HepG2 (cell line): ENCODE measurements around the gene UNG. TPM values are rescaled to one million over a fixed set of nuclear protein-coding genes. Genes with fewer than 3 reads are reported as not detected.

Experiments used
- ATAC-seq: fragments of 200-7000 bp; cut with Tn5 transposase; 3 replicates; pipeline ENCODE4 v1.9.1; 2020; ENCODE audit warnings: mild to moderate bottlenecking, moderate library complexity
- BruUV-seq: library from RNA; stranded (reverse); fragments of 400-500 nt; replicated peaks from 2 replicates; lab custom pipeline; 2021; lab: Mats Ljungman, UMichigan
- CTCF ChIA-PET: fragments of 300-600 bp; formaldehyde crosslinking; extraction: SDS; loops from one replicate; lab custom pipeline; 2021; ENCODE audit warnings: low total read pairs, inconsistent platforms, low intra/inter-chr PET ratio; lab: Yijun Ruan, JAX
- POLR2A ChIA-PET: fragments of 350-600 bp; sonication (Branson Sonifier 250); formaldehyde crosslinking; loops from one replicate; lab custom pipeline; 2020; ENCODE audit warnings: antibody characterized with exemption, inconsistent platforms; lab: Yijun Ruan, JAX
- DNase-seq: peaks from one replicate; pipeline ENCODE4 v3.0.0-alpha.2; 2015; ENCODE audit warnings: low spot score
- FAIRE-seq: peaks from 3 replicates; lab custom pipeline; 2011; peaks lifted over from hg19 to GRCh38; lab: Jason Lieb, UNC
- H2AFZ ChIP-seq: one replicate; pipeline ENCODE4 v1.6.1; 2011; ENCODE audit warnings: low read length, inconsistent platforms
- H3K27ac ChIP-seq: fragments of 300-600 bp; 3 replicates; pipeline ENCODE4 v1.8.0; 2011; ENCODE audit warnings: mixed run types, mild to moderate bottlenecking, mixed read lengths, low read length, inconsistent platforms; ENCODE audit not compliant: insufficient read depth; ENCODE audit errors: extremely low read length
- H3K27me3 ChIP-seq, 2 experiments: fragments of 200-600 bp in 1 of 2; 2 replicates in 1 of 2; 3 replicates in 1 of 2; pipeline versions ENCODE4 v1.6.0 to v1.8.0; 2011; ENCODE audit warnings: low read length in 2 of 2, mild to moderate bottlenecking in 2 of 2, moderate library complexity in 2 of 2, inconsistent platforms in 1 of 2; ENCODE audit not compliant: insufficient read depth in 2 of 2, control insufficient read depth in 1 of 2
- H3K36me3 ChIP-seq, 2 experiments: fragments of 200-600 bp in 1 of 2; replicated peaks in 1 of 2; 2 replicates in 1 of 2; 3 replicates in 1 of 2; pipeline versions ENCODE4 v1.5.1 to v1.8.0; 2011; ENCODE audit warnings: low read length in 2 of 2, inconsistent platforms in 1 of 2; ENCODE audit not compliant: insufficient read depth in 2 of 2, control insufficient read depth in 1 of 2
- H3K4me1 ChIP-seq: 2 replicates; pipeline ENCODE4 v1.5.1; 2012; ENCODE audit warnings: low read length, inconsistent platforms; ENCODE audit not compliant: insufficient read depth
- H3K4me2 ChIP-seq: 2 replicates; pipeline ENCODE4 v1.6.0; 2011; ENCODE audit warnings: low read depth, low read length, inconsistent platforms
- H3K4me3 ChIP-seq, 3 experiments: fragments of 200-600 bp in 1 of 3; sonication (generic), shearing (Covaris generic) in 1 of 3; replicated peaks in 1 of 3; 2 replicates each; pipeline ENCODE4 v1.5.1; 2011 to 2016; ENCODE audit warnings: low read length in 3 of 3, inconsistent platforms in 2 of 3, low read depth in 2 of 3, mild to moderate bottlenecking in 2 of 3, control low read depth in 1 of 3, mixed read lengths in 1 of 3; ENCODE audit not compliant: insufficient read depth in 1 of 3
- H3K79me2 ChIP-seq: one replicate; pipeline ENCODE4 v1.6.1; 2011; ENCODE audit warnings: low read length, inconsistent platforms; ENCODE audit not compliant: insufficient read depth
- H3K9ac ChIP-seq: 2 replicates; pipeline ENCODE4 v1.6.0; 2011; ENCODE audit warnings: mild to moderate bottlenecking, low read depth, low read length, inconsistent platforms; ENCODE audit not compliant: insufficient read depth
- H3K9me3 ChIP-seq: 2 replicates; pipeline ENCODE4 v1.5.1; 2012; ENCODE audit warnings: mild to moderate bottlenecking, low read length
- H4K20me1 ChIP-seq: 2 replicates; pipeline ENCODE4 v1.6.0; 2011; ENCODE audit warnings: inconsistent platforms, mild to moderate bottlenecking, low read length, moderate library complexity; ENCODE audit not compliant: insufficient read depth
- ATF3 ChIP-seq: sonication (generic); formaldehyde crosslinking; IDR thresholded peaks from 2 replicates; pipeline ENCODE4 v1.4.0; 2020; ENCODE audit warnings: missing genetic modification reagents
- CEBPB ChIP-seq: IDR thresholded peaks from 2 replicates; pipeline ENCODE4 v1.6.1; 2011; ENCODE audit warnings: low read depth, low read length, improper control_type of control experiment, borderline replicate concordance
- KAT7 ChIP-seq: IDR thresholded peaks from 2 replicates; pipeline ENCODE4 v1.6.1; 2018; ENCODE audit warnings: borderline replicate concordance, missing compliant biosample characterization
- MAFK ChIP-seq, 2 experiments: IDR thresholded peaks in 1 of 2; conservative IDR thresholded peaks in 1 of 2; 2 replicates each; pipeline ENCODE4 v1.6.1; 2011; ENCODE audit warnings: improper control_type of control experiment in 2 of 2, low read length in 2 of 2
- PLRG1 ChIP-seq: fragments of 450-650 bp; conservative IDR thresholded peaks from 2 replicates; pipeline ENCODE4 v1.6.1; 2016
- RBM39 ChIP-seq: fragments of 200-400 bp; formaldehyde crosslinking; IDR thresholded peaks from one replicate; pipeline ENCODE4 v1.6.1; 2018; ENCODE audit warnings: antibody characterized with exemption, mild to moderate bottlenecking, low read depth, low read length; ENCODE audit not compliant: poor library complexity, severe bottlenecking
- RFX5 ChIP-seq: IDR thresholded peaks from 2 replicates; pipeline ENCODE4 v1.6.1; 2011; ENCODE audit warnings: low read depth, low read length, improper control_type of control experiment
- SMAD3 ChIP-seq: sonication (generic); formaldehyde crosslinking; IDR thresholded peaks from 2 replicates; pipeline ENCODE4 v1.4.0; 2020; ENCODE audit warnings: missing genetic modification reagents
- SOX5 ChIP-seq: IDR thresholded peaks from 2 replicates; pipeline ENCODE4 v1.6.1; 2016; ENCODE audit warnings: borderline replicate concordance
- SUZ12 ChIP-seq: fragments of 150-350 bp; IDR thresholded peaks from 2 replicates; pipeline ENCODE4 v1.6.1; 2014; ENCODE audit warnings: low read depth, low read length
- TCF7L2 ChIP-seq: IDR thresholded peaks from 2 replicates; pipeline ENCODE4 v1.6.1; 2011; ENCODE audit warnings: mild to moderate bottlenecking, low read depth, low read length, moderate library complexity
- TRAFD1 ChIP-seq: sonication (generic); formaldehyde crosslinking; IDR thresholded peaks from 2 replicates; pipeline ENCODE4 v1.5.1; 2020; ENCODE audit warnings: missing genetic modification reagents, mild to moderate bottlenecking, borderline replicate concordance
- ZBTB37 ChIP-seq: sonication (generic); formaldehyde crosslinking; IDR thresholded peaks from 2 replicates; pipeline ENCODE4 v1.4.0; 2020; ENCODE audit warnings: mild to moderate bottlenecking, missing genetic modification reagents
- ZFP36L2 ChIP-seq: sonication (generic); formaldehyde crosslinking; IDR thresholded peaks from 2 replicates; pipeline ENCODE4 v1.4.0; 2020; ENCODE audit warnings: missing genetic modification reagents
- ZFP90 ChIP-seq: sonication (generic); formaldehyde crosslinking; IDR thresholded peaks from 2 replicates; pipeline ENCODE4 v1.8.0; 2022; ENCODE audit warnings: missing genetic modification reagents, mild to moderate bottlenecking, inconsistent platforms, borderline replicate concordance
- ZGPAT ChIP-seq: IDR thresholded peaks from 2 replicates; pipeline ENCODE4 v1.6.1; 2016; ENCODE audit warnings: mild to moderate bottlenecking
- ZNF180 ChIP-seq: sonication (generic); formaldehyde crosslinking; IDR thresholded peaks from 2 replicates; pipeline ENCODE4 v1.4.0; 2020; ENCODE audit warnings: low read depth, missing genetic modification reagents, borderline replicate concordance
- ZNF382 ChIP-seq: sonication (generic); formaldehyde crosslinking; IDR thresholded peaks from 2 replicates; pipeline ENCODE4 v1.5.0; 2020; ENCODE audit warnings: missing genetic modification reagents, mild to moderate bottlenecking, borderline replicate concordance
- ZNF484 ChIP-seq: sonication (generic); formaldehyde crosslinking; IDR thresholded peaks from 2 replicates; pipeline ENCODE4 v1.5.1; 2020; ENCODE audit warnings: mild to moderate bottlenecking, low read depth, missing genetic modification reagents, borderline replicate concordance
- ZNF496 ChIP-seq: sonication (generic); formaldehyde crosslinking; IDR thresholded peaks from 2 replicates; pipeline ENCODE4 v1.8.1; 2023; ENCODE audit warnings: mild to moderate bottlenecking, moderate library complexity, missing genetic modification reagents; ENCODE audit not compliant: insufficient replicate concordance
- WGBS: methylation state at CpG from one replicate; pipeline ENCODE4 v1.1.6; 2017; ENCODE audit warnings: low lambda C conversion rate; 5-methylcytosine and 5-hydroxymethylcytosine counted together
- in situ Hi-C: cut with HindIII; loops from 2 replicates; pipeline ENCODE4 v1.10.0; 2017; ENCODE audit warnings: low pct_unique_long_range_greater_than_20kb; ENCODE audit not compliant: extremely low pct_ligation_motif_present
- intact Hi-C: fragments of 100-400 bp; cut with micrococcal nuclease; formaldehyde crosslinking; loops from one replicate; pipeline ENCODE4 v1.10.0; 2022; ENCODE audit not compliant: unreplicated experiment
- polyA plus RNA-seq, 8 experiments: library from polyadenylated mRNA; depleted of rRNA in 3 of 8; stranded (reverse) in 7 of 8; unstranded in 1 of 8; fragments of >200 nt; fragmentation: Illumina TruSeq in 4 of 8; extraction: Trizol in 4 of 8; gene quantifications; 2 replicates each; pipeline versions ENCODE4 v1.2.1 to v1.2.3, GENCODE V29; 2011 to 2016; ENCODE audit warnings: low read depth in 4 of 8, missing spikeins in 1 of 8, mixed read lengths in 1 of 8; ENCODE audit not compliant: insufficient read depth in 1 of 8
- total RNA-seq, 5 experiments: library from RNA; depleted of rRNA; stranded (reverse); fragments of >200 nt; fragmentation: Illumina TruSeq; extraction: Trizol; gene quantifications; 2 replicates each; pipeline ENCODE4 v1.2.3, GENCODE V29; 2016; ENCODE audit warnings: low read depth in 1 of 5

The UNG gene
- total and polyA plus RNA-seq, 2 of the 13 experiments (the other 11 are each of a cell fraction or from before 2014, with no cell fraction given): 23.3 to 114 TPM

DNA sequence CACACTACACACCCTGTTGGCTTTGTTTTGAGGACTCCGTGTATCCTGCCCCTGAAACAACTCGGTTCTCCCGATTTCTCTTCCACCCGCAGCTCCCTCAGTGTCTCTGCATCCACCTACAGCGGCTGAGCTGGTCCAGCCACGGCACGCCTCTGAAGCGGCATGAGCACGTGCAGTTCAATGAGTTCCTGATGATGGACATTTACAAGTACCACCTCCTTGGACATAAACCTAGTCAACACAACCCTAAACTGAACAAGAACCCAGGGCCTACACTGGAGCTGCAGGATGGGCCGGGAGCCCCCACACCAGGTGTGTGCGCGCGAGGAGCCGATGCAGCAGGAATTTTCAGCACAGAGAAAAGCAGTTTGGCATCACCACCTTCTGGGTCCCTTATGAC is 14.6 kb upstream of the UNG start:
- Histone ChIP-seq H3K9me3 (no peaks in the 10 kb centered on the region), H2AFZ (no peak overlapping the region), H3K4me2 (no peak overlapping the region), H3K79me2 (no peaks in the 10 kb centered on the region), H3K4me3 (no peak overlapping the region), H3K36me3 (peaks cover 7 to 41% of the 10 kb centered on the region in 2 experiments), H3K27ac (no peak overlapping the region), H3K9ac (no peak overlapping the region), H4K20me1 (no peaks in the 10 kb centered on the region), H3K4me1 (peaks cover 38% of the 10 kb centered on the region), H3K27me3 (no peaks in the 10 kb centered on the region)
- CTCF ChIA-PET: no interaction called here
- intact Hi-C loops: no loop called here
- POLR2A ChIA-PET: no interaction called here
- 96% methylated on average over 14 of the region's 14 CpGs for WGBS
- no TSS peak for BruUV-seq
- no peak for DNase-seq
- no peak for ATAC-seq
- TF ChIP-seq SUZ12 (no peak), ZFP36L2 (CRISPR knock-in tag) (no peak), SMAD3 (CRISPR knock-in tag) (no peak), ATF3 (CRISPR knock-in tag) (no peak), ZBTB37 (CRISPR knock-in tag) (no peak), KAT7 (CRISPR knock-in tag) (no peak), TCF7L2 (no peak), TRAFD1 (CRISPR knock-in tag) (no peak), PLRG1 (no peak), ZFP90 (CRISPR knock-in tag) (no peak), RFX5 (no peak), RBM39 (no peak), ZNF484 (no peak), SOX5 (CRISPR knock-in tag) (no peak), MAFK (conservative IDR thresholded peaks at IDR 0.05 in 1 of 2, IDR thresholded peaks at IDR 0.05 in 1 of 2; ENCODE audit: low read length in 2 of 2) (no peak), ZNF180 (no peak), ZNF382 (CRISPR knock-in tag) (no peak), CEBPB (no peak), ZNF496 (CRISPR knock-in tag) (no peak), ZGPAT (CRISPR knock-in tag) (no peak)
- in situ Hi-C loops: no loop called here
- FAIRE-seq: no peak
